ENCODE measurements around the gene CNTNAP2.

DNA sequence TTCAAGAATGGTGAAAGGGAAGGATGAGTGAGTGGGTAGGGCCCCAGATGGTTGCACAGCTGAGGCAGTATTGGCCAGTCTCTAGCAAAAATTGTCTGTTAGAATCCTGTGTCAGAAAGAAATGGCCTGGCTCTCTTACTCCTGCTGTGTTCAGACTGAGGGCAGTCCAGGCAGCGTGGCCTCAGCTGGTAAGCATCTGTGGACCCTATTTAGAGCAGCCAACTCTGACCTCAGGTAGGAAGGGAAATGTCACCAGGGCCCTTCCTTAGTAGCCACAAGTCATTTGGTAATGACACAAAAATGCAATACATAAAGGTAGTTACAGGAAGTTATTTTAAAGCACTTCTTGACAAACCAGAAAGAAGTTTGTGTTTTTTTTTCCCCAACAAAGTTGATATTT lies 1194.7 kb downstream of the CNTNAP2 start:
- TF ChIP-seq, protein P1, sequence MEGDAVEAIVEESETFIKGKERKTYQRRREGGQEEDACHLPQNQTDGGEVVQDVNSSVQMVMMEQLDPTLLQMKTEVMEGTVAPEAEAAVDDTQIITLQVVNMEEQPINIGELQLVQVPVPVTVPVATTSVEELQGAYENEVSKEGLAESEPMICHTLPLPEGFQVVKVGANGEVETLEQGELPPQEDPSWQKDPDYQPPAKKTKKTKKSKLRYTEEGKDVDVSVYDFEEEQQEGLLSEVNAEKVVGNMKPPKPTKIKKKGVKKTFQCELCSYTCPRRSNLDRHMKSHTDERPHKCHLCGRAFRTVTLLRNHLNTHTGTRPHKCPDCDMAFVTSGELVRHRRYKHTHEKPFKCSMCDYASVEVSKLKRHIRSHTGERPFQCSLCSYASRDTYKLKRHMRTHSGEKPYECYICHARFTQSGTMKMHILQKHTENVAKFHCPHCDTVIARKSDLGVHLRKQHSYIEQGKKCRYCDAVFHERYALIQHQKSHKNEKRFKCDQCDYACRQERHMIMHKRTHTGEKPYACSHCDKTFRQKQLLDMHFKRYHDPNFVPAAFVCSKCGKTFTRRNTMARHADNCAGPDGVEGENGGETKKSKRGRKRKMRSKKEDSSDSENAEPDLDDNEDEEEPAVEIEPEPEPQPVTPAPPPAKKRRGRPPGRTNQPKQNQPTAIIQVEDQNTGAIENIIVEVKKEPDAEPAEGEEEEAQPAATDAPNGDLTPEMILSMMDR (conservative IDR thresholded peaks at IDR 0.05 in 1 of 2, IDR thresholded peaks at IDR 0.05 in 1 of 2; ENCODE audit: low read depth in 1 of 2, low read length in 2 of 2) = no peak
- no peak for TF ChIP-seq EZH2 (IDR thresholded peaks at IDR 0.05; ENCODE audit: low read length, missing control alignments)

Measured in fibroblast of lung (primary cell).